Erythroblast (primary cell): Measurements from ENCODE around the gene ADAM8.
"Not testable (repeated sequence)": the region's sequence is repeated elsewhere in the genome, so short reads cannot be mapped to it uniquely, and the experiment has no call there.

ENCODE experiments used
- DNase-seq, 2 experiments: peaks; one replicate each; lab custom pipeline; 2025; lab: John Stamatoyannopoulos, UW
- GATA1 ChIP-seq: IDR thresholded peaks from 2 replicates; pipeline ENCODE4 v1.6.1; 2011; ENCODE audit warnings: low read depth, mild to moderate bottlenecking, control low read depth, low read length, moderate library complexity
- POLR2A ChIP-seq: IDR thresholded peaks from 2 replicates; pipeline ENCODE4 v1.6.1; 2011; ENCODE audit warnings: mild to moderate bottlenecking, low read length

The ADAM8 gene

GRCh38 chr10:133276435-133277201, at the start of gene ADAM8:
TSS of gene ADAM8 (minus strand) at chr10:133276868. CDS start at chr10:133276817, 51 bp downstream.
- TF ChIP-seq POLR2A (no peak), GATA1 (no peak)
- peak; percentile 56 to 65 for DNase-seq

- no peak for TF ChIP-seq POLR2A
- TF ChIP-seq GATA1 = no peak
- no peak for DNase-seq
Observed at GRCh38 chr10:133326223-133326551, 49.5 kb upstream of the ADAM8 start.

- DNase-seq = peak in 1 of 2 experiments; percentile 17
- no peak for TF ChIP-seq GATA1
- TF ChIP-seq POLR2A = no peak
Observed at GRCh38 chr10:133325440-133326222, 49.0 kb upstream of the ADAM8 start.

- no peak for DNase-seq
- TF ChIP-seq POLR2A (no peak), GATA1 (no peak)
Observed at GRCh38 chr10:133324857-133325260, 48.2 kb upstream of the ADAM8 start.

GRCh38 chr10:133324198-133324792, 47.6 kb upstream of the ADAM8 start:
- TF ChIP-seq POLR2A = no peak
- DNase-seq = peak; percentile 75 to 81

- not testable (repeated sequence) for DNase-seq
Observed at GRCh38 chr10:133322064-133322709, 45.5 kb upstream of the ADAM8 start.

GRCh38 chr10:133320852-133321422, 44.3 kb upstream of the ADAM8 start:
- DNase-seq = peak in 1 of 2 experiments; percentile 25

- TF ChIP-seq GATA1 (no peak), POLR2A (no peak)
- peak; percentile 77 to 80 for DNase-seq
Observed at GRCh38 chr10:133318494-133319127, 41.9 kb upstream of the ADAM8 start.

GRCh38 chr10:133316732-133317131, 40.1 kb upstream of the ADAM8 start:
- no peak for TF ChIP-seq GATA1
- no peak for TF ChIP-seq POLR2A
- DNase-seq = no peak

GRCh38 chr10:133316266-133316665, 39.6 kb upstream of the ADAM8 start:
- peak in 1 of 2 experiments; percentile 35 for DNase-seq
- TF ChIP-seq GATA1 (no peak), POLR2A (no peak)

GRCh38 chr10:133315847-133316246, 39.2 kb upstream of the ADAM8 start:
- TF ChIP-seq GATA1 = no peak
- no peak for TF ChIP-seq POLR2A

GRCh38 chr10:133314911-133315310, 38.2 kb upstream of the ADAM8 start:
- DNase-seq = no peak
- TF ChIP-seq POLR2A (no peak), GATA1 (no peak)

More at GRCh38 chr10:133315847-133316246, 39.2 kb upstream of the ADAM8 start:
- DNase-seq = peak; percentile 36 to 60

GRCh38 chr10:133313192-133313591, 36.5 kb upstream of the ADAM8 start:
- DNase-seq = no peak
- no peak for TF ChIP-seq GATA1
- no peak for TF ChIP-seq POLR2A

- no peak for DNase-seq
- TF ChIP-seq GATA1 (no peak), POLR2A (no peak)
Observed at GRCh38 chr10:133312769-133313145, 36.1 kb upstream of the ADAM8 start.
